DMS53 (cell line): ENCODE measurements around the gene PTPRN2.
"Not testable (repeated sequence)": the region's sequence is repeated elsewhere in the genome, so short reads cannot be mapped to it uniquely, and the experiment has no call there.

ENCODE experiments used
- DNase-seq: peaks from one replicate; lab custom pipeline; 2025; lab: John Stamatoyannopoulos, UW

The PTPRN2 gene

DNA sequence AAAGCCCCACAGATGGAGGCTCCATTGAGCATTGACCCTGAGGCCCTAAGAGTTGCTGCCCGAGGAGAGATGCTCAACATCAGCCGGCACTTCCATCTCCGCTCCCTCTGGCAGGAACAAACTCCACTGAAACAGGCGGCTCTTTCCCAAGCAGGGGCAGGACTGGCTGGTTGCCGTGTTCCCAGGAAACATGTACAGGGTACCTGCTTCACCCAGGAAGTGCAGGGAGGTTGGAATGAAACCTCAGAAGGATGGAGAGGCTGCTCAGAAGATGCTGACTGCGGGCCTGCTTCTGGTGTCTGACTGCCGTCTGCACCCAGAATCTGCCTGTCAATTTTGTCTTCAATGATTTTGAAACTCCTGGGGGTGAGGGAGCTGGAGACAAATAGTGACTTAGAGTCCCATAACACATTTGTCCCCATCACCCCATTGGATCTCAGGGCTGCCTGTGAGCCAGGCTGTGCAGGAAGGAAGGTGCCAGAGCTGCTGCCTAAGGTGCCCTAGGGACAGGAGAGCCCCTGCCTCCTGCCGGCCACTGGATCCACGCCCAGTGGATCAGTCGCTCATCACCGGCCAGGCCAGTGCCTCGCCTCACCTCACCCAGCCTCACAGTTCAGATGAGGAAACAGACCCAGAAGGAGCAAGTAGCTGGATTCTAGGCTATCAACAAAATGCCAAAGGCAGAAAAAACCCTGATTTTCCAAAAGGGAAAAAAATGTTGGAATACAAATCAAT lies 237.3 kb downstream of the PTPRN2 start:
- no peak for DNase-seq

DNA sequence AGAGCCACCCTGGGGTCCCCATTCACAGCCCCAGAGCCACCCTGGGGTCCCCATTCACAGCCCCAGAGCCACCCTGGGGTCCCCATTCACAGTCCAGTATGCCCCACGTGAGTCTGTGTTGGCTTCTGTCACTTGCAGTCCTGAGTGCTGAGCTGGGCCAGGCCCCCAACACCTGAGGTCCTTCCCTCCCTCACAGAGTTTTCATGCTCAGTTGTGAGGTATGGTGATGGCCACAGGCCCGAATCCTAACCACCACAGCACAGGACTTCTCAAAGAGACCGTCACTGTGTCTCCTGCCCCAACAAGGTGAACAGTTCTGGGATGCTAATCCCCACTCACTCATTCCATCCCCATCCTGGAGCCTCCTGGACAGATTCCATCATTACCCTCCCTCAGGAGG lies 239.2 kb downstream of the PTPRN2 start:
- DNase-seq: no peak

- not testable (repeated sequence) for DNase-seq
These were observed 239.6 kb downstream of the PTPRN2 start for GRCh38 chr7:158348039-158348438.

- no peak for DNase-seq
These were observed 241.9 kb downstream of the PTPRN2 start for GRCh38 chr7:158345731-158346130.

- no peak for DNase-seq
These were observed 242.8 kb downstream of the PTPRN2 start for GRCh38 chr7:158344706-158345300.

DNA sequence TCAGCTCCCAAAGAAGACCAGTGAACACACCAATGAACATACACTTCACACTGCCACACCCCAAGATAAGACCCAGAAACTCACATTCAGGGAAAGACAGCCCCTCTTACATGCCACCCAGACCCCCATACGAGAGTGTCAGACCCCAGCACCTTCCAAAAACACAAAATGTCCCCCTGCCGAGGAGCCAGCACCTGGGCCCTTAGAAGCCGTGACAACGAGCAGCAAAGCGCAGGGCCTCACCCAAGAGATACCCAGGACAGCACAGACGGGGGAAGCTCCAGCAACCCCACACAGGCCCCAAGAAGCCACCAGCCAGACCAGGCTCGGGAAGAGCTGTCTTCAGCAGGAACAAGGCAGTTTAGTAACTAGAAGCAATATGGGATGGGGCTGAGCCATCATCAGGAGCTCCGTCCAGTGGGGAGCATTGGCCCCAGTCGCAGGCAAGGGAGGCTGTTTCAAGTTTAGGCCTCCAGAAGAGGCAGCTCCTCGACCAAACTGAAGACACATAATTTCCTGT lies 243.6 kb downstream of the PTPRN2 start:
- no peak for DNase-seq

- DNase-seq: no peak
These were observed 244.1 kb downstream of the PTPRN2 start for GRCh38 chr7:158343526-158343925.

- DNase-seq: not testable (repeated sequence)
These were observed 246.5 kb downstream of the PTPRN2 start for GRCh38 chr7:158341097-158341496.

DNA sequence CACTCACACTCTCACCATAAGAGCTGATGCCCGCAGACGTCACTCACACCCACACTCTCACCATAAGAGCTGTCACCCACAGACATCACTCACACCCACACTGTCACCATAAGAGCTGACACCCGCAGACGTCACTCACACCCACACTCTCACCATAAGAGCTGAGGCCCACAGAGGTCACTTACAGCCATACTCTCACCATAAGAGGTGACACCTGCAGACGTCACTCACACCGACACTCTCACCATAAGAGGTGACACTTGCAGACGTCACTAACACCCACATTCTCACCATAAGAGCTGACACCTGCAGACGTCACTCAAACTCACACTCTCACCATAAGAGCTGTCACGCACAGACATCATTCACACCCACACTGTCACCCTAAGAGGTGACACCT lies 250.7 kb downstream of the PTPRN2 start:
- not testable (repeated sequence) for DNase-seq

GRCh38 chr7:158332516-158332915 lies 255.1 kb downstream of the PTPRN2 start:
- not testable (repeated sequence) for DNase-seq

GRCh38 chr7:158331826-158332450 lies 255.7 kb downstream of the PTPRN2 start:
- DNase-seq: not testable (repeated sequence)

DNA sequence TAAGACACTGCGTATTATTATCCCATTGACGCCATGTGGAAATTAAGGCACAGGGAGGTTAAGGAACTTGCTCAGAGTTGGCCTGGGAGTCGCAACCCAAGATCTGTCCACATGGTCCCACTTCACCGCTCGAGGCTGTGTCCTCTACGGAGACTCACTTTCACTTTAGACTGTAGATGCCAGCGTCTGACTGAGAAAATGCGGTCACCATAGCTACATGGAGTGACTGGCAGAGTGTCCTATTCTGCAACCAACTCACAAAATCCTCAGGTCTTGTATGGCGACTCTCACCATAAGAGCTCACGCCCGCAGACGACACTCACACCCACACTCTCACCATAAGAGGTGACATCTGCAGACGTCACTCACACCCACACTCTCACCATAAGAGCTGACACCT lies 257.9 kb downstream of the PTPRN2 start:
- DNase-seq: no peak

- DNase-seq: no peak
These were observed 258.5 kb downstream of the PTPRN2 start for GRCh38 chr7:158329014-158329610.

DNA sequence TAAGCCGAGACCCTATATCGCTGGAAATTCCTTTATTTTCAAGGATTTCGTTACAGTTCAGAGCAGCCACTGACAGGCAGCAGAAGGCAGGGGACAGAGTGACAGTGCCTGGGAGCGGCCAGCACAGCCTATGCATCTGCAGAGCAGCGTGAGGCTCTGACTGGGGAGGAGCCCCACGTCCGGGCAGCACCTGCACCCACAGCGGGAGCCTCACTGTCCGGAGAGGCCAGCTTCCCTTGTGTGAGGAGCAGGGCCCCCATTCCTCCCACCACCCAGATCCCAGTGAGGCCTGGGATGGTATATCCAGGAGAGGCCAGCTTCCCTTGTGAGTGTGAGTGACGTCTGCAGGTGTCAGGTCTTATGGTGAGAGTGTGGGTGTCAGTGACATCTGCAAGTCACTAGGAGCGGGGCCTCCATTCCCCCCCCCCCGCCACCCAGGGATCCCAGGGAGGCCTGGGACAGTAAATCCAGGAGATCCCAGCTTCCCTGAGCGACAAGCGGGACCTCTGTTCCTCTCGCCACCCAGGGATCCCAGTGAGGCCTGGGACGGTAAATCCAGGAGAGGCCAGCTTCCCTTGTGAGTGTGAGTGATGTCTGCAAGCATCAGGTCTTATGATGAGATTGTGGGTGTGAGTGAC lies 259.1 kb downstream of the PTPRN2 start:
- no peak for DNase-seq

DNA sequence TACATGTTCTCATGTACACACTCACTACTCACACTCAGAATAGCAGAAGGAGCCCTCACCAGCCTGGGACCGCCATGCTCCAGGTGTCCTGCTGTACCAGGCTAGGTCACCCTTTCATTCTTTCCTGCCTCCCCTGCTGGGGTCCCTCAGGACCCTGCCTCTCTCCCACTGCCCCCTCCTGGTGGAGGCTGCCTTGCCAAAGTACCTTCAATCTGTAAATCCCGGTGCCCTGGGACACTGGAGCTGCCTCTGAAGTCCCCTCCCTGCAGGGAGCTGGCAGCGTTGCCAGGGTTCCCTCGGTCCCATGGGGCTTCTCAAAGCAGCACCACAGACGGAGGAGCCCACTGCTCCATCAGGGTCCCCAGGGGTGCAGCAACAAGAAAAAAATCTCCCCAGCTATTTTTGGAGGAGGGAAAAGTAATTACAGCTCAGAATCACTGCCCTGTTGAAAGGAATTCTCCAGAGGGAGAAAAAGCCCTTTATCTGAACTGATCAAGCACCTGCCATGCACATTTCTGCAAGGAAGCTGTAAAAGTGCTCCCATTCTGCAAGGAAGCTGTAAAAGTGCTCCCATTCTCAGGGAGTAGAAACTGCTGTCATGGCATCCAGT lies 259.9 kb downstream of the PTPRN2 start:
- DNase-seq: no peak

DNA sequence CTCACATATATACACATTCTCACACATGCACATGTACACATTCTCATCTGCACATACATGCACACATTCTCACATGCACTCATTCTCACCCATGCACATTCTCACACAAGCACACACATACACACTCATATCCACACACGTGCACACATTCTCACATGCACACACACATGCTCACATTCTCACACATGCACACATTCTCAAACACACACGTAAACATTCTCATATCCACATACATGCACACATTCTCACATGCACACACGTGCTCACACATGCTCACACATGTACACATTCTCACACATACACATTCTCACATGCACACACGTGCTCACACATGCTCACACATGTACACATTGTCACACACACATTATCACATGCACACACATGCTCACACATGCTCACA lies 260.6 kb downstream of the PTPRN2 start:
- no peak for DNase-seq

DNA sequence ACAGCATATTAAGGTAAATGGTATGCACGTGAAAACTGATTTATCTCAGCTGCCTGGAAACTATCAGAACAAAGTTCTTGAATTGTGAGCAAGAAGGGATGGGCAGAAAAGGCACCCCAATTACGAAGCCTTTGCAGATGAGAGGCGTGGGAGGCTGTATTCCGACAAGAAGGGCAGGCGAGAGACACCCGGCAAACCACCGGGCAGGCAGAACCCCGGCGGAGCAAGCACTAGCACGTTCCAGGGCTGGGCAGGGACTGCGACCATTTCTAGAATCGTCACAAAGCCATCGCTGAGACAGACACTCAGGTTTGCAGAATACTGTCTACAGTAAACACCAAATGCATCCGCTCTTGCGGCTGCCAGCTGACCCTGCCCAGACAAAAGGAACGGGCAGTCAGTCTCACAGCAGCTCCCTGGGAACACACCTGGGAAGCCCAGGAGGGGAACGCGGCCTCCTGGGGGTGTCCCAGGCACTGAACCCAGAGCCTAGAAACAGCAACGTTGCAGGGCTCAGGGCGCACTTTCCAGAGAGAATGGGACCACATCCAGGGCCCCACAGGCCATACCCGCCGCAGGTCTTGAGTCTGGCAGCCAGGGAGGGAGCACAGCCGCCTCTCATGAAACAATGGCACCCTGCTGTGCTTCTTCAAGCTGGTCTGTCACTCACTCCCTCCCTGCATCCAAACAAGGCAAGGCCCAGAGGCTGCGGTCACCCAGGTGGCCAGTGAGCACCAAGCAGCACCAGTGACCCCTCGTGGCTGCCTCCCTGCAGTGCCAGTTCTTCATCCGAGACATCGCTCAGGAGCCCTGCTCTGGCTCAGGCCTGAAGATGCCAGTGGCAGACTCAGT lies 261.9 kb downstream of the PTPRN2 start:
- DNase-seq: peak; percentile 79

DNA sequence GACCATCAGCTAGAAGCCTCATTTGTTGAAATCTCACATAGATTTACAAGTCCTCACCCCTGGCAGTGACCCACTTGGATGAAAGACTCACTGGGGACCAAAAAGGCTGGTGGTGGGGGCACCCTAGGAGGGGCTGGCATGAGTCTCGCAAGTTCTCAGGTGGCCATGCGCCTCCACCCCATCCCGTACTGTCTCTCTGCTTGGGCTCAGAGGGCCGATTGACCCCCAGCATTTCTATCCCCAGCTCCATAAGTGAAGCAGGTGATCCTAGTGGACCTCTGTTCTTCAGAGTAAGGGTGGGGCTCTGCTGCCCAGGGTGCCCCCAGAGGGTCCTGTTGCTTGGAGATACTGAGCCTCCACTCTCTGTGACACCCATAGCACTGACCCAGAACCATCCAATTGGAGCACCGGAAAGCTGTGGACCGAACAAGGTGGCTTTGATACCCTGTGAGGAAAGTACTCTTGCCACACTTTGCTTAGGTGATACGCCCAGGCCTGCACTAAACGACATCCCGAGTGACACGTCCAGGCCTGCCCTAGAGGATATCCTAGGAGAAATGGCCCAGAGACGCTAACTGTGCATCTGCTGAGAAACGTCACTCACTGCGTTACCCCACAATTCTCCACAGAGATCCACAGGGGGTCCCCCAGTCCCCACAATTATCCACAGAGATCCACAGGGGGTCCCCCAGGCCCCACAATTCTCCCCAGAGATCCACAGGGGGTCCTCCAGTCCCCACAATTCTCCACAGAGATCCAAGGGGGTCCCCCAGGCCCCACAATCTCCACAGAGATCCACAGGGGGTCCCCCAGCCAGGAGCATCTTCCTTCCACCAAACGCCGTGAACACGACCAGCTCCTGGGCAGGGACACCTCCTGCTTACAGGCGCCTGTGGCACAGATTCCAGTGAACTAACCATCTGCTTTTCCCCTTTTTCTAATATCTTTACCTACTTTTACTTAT lies 262.9 kb downstream of the PTPRN2 start:
- no peak for DNase-seq

DNA sequence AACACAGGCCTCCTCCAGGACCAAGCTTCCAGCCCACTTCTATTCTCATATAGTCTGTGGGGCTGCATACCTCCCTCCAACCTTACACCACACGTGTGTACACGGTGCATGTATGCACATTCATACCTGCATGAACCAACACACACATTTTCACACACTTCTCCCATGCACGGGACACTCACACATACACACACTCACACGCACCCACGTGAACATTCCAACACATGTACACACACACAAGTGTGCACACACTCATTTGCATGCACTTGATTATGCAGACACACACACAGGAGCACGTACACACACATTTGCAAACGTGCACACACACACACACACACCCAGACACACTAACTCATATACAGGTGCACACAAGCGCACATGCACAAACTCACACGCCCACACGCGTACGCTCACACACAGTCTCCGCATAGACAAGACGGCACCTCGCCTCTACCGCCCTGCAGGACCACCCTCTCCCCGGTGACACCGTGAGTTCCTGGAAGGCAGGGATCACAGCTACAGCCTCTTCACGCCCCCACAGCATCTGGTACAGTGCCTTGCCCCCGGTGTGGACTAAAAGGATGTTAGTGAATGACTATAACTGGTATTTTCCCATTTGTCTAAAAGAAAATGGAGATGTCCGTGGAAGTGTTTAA lies 263.8 kb downstream of the PTPRN2 start:
- no peak for DNase-seq
